ENCODE data around the gene CC2D2A.

DNA sequence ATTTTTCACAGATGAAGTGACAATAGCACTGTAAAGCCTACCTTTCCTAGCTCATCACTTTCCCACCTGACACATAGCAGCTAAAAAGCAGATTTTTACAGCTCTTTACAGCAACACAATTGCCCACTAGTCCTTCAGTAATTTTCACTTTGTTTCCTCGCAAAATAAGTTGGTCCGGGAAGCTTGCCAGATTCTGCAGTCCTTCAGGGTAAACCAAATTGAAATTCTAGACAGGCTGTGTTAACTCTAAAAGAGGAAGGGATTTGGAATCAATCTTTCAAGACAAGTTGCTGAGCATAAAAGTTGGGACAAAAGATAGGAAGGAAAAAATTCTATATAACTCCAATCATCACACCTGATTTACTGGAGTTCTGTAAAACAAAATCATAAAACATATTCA lies 33.2 kb upstream of the CC2D2A start:
- TF ChIP-seq, protein P1, sequence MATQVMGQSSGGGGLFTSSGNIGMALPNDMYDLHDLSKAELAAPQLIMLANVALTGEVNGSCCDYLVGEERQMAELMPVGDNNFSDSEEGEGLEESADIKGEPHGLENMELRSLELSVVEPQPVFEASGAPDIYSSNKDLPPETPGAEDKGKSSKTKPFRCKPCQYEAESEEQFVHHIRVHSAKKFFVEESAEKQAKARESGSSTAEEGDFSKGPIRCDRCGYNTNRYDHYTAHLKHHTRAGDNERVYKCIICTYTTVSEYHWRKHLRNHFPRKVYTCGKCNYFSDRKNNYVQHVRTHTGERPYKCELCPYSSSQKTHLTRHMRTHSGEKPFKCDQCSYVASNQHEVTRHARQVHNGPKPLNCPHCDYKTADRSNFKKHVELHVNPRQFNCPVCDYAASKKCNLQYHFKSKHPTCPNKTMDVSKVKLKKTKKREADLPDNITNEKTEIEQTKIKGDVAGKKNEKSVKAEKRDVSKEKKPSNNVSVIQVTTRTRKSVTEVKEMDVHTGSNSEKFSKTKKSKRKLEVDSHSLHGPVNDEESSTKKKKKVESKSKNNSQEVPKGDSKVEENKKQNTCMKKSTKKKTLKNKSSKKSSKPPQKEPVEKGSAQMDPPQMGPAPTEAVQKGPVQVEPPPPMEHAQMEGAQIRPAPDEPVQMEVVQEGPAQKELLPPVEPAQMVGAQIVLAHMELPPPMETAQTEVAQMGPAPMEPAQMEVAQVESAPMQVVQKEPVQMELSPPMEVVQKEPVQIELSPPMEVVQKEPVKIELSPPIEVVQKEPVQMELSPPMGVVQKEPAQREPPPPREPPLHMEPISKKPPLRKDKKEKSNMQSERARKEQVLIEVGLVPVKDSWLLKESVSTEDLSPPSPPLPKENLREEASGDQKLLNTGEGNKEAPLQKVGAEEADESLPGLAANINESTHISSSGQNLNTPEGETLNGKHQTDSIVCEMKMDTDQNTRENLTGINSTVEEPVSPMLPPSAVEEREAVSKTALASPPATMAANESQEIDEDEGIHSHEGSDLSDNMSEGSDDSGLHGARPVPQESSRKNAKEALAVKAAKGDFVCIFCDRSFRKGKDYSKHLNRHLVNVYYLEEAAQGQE (IDR thresholded peaks at IDR 0.05; ENCODE audit: unreplicated experiment) = no peak
- TF ChIP-seq POLR2AphosphoS5 (IDR thresholded peaks at IDR 0.05; ENCODE audit: low read depth) (no peak), EZH2 (IDR thresholded peaks at IDR 0.05; ENCODE audit: low read depth, unreplicated experiment) (no peak), EZH2phosphoT487 (IDR thresholded peaks at IDR 0.05; ENCODE audit: unreplicated experiment) (no peak), ZNF331 (CRISPR knock-in tag; IDR thresholded peaks at IDR 0.05; ENCODE audit: low read depth) (no peak), CREB1 (CRISPR knock-in tag; IDR thresholded peaks at IDR 0.05; ENCODE audit: low read depth) (no peak), ZNF114 (CRISPR knock-in tag; IDR thresholded peaks at IDR 0.05) (no peak), STAT1 (IDR thresholded peaks at IDR 0.05; ENCODE audit: unreplicated experiment) (no peak), NANOG (IDR thresholded peaks at IDR 0.05; ENCODE audit: borderline replicate concordance) (no peak), JUNB (IDR thresholded peaks at IDR 0.05; ENCODE audit: unreplicated experiment) (no peak)
- TF ChIP-seq, protein P2, sequence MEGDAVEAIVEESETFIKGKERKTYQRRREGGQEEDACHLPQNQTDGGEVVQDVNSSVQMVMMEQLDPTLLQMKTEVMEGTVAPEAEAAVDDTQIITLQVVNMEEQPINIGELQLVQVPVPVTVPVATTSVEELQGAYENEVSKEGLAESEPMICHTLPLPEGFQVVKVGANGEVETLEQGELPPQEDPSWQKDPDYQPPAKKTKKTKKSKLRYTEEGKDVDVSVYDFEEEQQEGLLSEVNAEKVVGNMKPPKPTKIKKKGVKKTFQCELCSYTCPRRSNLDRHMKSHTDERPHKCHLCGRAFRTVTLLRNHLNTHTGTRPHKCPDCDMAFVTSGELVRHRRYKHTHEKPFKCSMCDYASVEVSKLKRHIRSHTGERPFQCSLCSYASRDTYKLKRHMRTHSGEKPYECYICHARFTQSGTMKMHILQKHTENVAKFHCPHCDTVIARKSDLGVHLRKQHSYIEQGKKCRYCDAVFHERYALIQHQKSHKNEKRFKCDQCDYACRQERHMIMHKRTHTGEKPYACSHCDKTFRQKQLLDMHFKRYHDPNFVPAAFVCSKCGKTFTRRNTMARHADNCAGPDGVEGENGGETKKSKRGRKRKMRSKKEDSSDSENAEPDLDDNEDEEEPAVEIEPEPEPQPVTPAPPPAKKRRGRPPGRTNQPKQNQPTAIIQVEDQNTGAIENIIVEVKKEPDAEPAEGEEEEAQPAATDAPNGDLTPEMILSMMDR (conservative IDR thresholded peaks at IDR 0.05; ENCODE audit: low read depth in 2 of 2) = no peak
- TF ChIP-seq, protein P3, sequence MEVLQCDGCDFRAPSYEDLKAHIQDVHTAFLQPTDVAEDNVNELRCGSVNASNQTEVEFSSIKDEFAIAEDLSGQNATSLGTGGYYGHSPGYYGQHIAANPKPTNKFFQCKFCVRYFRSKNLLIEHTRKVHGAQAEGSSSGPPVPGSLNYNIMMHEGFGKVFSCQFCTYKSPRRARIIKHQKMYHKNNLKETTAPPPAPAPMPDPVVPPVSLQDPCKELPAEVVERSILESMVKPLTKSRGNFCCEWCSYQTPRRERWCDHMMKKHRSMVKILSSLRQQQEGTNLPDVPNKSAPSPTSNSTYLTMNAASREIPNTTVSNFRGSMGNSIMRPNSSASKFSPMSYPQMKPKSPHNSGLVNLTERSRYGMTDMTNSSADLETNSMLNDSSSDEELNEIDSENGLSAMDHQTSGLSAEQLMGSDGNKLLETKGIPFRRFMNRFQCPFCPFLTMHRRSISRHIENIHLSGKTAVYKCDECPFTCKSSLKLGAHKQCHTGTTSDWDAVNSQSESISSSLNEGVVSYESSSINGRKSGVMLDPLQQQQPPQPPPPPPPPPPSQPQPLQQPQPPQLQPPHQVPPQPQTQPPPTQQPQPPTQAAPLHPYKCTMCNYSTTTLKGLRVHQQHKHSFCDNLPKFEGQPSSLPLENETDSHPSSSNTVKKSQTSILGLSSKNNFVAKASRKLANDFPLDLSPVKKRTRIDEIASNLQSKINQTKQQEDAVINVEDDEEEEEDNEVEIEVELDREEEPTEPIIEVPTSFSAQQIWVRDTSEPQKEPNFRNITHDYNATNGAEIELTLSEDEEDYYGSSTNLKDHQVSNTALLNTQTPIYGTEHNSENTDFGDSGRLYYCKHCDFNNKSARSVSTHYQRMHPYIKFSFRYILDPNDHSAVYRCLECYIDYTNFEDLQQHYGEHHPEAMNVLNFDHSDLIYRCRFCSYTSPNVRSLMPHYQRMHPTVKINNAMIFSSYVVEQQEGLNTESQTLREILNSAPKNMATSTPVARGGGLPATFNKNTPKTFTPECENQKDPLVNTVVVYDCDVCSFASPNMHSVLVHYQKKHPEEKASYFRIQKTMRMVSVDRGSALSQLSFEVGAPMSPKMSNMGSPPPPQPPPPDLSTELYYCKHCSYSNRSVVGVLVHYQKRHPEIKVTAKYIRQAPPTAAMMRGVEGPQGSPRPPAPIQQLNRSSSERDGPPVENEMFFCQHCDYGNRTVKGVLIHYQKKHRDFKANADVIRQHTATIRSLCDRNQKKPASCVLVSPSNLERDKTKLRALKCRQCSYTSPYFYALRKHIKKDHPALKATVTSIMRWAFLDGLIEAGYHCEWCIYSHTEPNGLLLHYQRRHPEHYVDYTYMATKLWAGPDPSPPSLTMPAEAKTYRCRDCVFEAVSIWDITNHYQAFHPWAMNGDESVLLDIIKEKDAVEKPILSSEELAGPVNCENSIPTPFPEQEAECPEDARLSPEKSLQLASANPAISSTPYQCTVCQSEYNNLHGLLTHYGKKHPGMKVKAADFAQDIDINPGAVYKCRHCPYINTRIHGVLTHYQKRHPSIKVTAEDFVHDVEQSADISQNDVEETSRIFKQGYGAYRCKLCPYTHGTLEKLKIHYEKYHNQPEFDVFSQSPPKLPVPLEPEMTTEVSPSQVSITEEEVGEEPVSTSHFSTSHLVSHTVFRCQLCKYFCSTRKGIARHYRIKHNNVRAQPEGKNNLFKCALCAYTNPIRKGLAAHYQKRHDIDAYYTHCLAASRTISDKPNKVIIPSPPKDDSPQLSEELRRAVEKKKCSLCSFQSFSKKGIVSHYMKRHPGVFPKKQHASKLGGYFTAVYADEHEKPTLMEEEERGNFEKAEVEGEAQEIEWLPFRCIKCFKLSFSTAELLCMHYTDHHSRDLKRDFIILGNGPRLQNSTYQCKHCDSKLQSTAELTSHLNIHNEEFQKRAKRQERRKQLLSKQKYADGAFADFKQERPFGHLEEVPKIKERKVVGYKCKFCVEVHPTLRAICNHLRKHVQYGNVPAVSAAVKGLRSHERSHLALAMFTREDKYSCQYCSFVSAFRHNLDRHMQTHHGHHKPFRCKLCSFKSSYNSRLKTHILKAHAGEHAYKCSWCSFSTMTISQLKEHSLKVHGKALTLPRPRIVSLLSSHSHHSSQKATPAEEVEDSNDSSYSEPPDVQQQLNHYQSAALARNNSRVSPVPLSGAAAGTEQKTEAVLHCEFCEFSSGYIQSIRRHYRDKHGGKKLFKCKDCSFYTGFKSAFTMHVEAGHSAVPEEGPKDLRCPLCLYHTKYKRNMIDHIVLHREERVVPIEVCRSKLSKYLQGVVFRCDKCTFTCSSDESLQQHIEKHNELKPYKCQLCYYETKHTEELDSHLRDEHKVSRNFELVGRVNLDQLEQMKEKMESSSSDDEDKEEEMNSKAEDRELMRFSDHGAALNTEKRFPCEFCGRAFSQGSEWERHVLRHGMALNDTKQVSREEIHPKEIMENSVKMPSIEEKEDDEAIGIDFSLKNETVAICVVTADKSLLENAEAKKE (CRISPR knock-in tag; IDR thresholded peaks at IDR 0.05) = no peak
